Cardiac fibroblast (primary cell): Measurements from ENCODE around the gene RSPO3.
A peak's percentile ranks its signal among the peaks of the same experiment; 100 is the strongest.

Source experiments
- DNase-seq, 2 donors: peaks; one replicate each; pipeline versions ENCODE4 v3.0.0 to v3.0.0-alpha.2; 2010; ENCODE audit warnings: low read depth in 2 of 2
- H3K4me3 ChIP-seq, 2 donors: replicated peaks in 1 of 2; 1 replicate in 1 of 2; 2 replicates in 1 of 2; pipeline ENCODE4 v1.5.1; 2011; ENCODE audit warnings: low read depth in 2 of 2, low read length in 2 of 2, mild to moderate bottlenecking in 2 of 2, moderate library complexity in 1 of 2
- TF ChIP-seq, protein P1 (sequence below): IDR thresholded peaks from one replicate; pipeline ENCODE4 v1.5.1; 2011; ENCODE audit warnings: low read depth, mild to moderate bottlenecking, low read length, inconsistent platforms

The RSPO3 gene

DNA sequence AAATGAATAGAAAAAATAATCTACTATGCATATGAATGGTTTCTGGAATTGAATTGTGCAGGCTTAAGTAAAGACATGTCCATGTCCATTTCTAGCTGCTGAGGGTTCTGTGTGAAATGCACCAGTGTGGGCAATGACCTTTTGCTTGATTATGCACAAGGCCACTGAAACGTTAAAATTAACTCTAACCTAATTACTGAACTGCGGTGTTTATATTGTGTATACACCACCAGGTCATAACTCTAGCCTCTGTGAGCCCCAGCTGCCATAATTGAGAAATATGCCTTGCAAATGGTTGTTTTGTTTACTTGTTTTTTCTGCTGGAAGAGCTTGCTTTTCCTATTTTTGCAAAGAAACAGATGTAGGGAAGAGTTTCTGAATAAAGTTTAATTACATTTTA, 46.1 kb downstream of the RSPO3 start:
- no peak for DNase-seq
- TF ChIP-seq, protein P1, sequence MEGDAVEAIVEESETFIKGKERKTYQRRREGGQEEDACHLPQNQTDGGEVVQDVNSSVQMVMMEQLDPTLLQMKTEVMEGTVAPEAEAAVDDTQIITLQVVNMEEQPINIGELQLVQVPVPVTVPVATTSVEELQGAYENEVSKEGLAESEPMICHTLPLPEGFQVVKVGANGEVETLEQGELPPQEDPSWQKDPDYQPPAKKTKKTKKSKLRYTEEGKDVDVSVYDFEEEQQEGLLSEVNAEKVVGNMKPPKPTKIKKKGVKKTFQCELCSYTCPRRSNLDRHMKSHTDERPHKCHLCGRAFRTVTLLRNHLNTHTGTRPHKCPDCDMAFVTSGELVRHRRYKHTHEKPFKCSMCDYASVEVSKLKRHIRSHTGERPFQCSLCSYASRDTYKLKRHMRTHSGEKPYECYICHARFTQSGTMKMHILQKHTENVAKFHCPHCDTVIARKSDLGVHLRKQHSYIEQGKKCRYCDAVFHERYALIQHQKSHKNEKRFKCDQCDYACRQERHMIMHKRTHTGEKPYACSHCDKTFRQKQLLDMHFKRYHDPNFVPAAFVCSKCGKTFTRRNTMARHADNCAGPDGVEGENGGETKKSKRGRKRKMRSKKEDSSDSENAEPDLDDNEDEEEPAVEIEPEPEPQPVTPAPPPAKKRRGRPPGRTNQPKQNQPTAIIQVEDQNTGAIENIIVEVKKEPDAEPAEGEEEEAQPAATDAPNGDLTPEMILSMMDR, result no peak
- no peak overlapping the region for H3K4me3 ChIP-seq

DNA sequence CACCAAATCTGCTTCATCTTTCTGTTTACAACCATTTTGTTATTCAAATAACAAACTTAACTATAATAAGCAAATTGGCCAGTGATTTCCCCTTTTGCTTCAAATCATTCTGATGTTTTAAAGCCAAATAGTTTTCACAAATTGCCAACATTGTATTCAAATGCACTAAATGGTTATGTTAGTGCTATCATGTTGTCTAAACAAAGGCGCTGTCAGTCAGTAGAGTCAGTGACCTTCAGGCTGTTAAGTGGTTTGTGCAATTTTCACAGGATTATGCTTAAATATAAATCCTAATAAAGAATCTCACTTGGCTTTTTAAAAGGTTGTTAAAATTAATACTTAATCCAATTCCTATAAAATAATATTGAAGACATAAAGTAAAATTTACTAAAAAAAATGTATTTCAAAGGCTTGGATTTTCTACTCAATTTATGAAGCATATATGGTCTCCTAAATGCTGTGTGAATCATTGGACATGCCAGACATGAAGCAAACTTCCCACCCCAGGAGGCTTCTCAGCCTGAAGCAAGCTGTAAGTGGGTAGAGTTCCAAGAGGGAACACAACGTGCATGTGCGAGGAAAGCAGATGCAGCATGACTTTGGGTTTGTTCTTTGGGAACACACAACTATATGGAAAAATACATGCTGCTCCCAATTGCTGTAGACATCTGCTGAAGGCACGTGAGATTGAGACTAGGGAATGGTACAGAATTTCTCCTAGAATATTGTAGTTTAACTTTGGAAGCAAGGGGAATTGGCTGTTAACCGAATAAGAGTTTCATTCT, 54.9 kb downstream of the RSPO3 start:
- no peak overlapping the region for H3K4me3 ChIP-seq
- TF ChIP-seq, protein P1, result no peak
- DNase-seq, result no peak

DNA sequence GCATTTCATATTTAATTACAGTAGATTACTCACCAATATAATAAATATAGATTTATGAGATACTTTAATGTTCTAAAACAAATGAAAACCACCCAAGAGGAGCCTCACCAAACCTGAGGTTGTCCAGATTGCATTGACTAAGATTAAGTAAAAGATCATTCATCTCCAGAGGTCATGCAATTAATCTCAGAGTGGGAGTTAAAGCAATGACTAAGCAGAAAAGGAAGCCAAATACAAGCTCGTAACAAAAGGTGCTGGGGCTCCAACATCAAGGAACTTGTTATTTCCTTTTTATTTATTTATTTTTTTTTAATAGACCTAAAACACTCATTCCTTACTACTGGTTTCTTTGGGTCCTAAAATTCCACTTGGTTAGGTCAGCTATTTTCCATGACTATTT, 57.7 kb downstream of the RSPO3 start:
- H3K4me3 ChIP-seq, result no peak overlapping the region
- TF ChIP-seq, protein P1, result no peak
- DNase-seq, result peak; percentile 33 to 47

DNA sequence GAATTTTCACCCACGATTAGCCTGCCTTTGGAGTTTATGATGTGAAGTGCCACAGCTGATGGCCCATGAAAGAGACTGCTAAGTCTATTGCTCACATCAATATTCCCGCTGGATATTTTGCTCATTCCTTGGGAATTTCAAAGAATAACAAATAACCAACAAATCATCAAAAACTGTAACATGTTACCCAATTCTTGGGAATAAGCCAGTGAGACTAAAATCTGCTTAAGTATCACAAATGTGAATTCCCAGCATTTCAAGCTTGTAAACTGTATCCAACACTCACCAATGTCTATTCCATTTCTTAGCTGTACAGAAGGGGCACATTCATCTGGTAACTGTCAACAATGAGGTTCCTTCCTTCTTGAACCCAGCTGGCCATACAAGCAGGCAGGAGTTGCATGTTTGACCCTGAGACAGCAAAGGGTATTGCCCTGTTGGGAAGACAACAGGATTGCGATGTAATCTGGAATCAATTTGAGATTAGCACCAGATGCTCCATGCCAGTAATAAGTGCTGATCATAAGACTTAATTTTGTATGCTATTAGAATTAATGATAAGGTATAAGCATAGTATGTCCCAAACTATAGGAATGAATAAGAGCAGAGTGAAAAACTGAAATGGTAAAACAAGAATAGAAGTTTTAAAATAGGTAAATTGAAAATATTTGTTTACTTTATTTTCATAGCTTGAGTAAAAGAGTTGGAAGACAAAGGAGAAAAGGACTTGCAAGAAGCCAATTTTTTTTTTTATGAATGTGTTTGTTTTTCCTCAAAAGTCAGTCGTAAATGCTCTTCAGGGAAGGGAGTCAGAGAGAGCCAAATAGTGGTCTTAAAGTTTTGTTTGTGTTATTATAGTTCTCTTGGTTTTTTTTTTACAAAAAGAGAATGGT, 58.8 kb downstream of the RSPO3 start:
- DNase-seq, result peak; percentile 65 to 79
- TF ChIP-seq, protein P1, result no peak
- no peak overlapping the region for H3K4me3 ChIP-seq

DNA sequence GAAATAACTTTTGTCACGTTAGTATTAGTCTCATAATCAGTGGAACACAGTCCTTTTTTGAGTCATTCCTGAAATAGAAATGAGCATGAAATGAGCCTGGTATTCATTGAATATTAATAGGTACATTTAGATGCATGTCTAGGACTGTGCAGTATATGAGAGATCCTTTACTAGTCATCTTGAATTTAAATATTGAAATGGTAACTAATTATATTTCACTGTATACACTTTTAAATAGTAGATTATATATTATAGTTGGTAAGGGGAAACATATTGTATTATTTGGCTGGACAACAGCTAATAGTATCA, 59.4 kb downstream of the RSPO3 start:
- no peak overlapping the region for H3K4me3 ChIP-seq
- TF ChIP-seq, protein P1, result no peak
- no peak for DNase-seq

DNA sequence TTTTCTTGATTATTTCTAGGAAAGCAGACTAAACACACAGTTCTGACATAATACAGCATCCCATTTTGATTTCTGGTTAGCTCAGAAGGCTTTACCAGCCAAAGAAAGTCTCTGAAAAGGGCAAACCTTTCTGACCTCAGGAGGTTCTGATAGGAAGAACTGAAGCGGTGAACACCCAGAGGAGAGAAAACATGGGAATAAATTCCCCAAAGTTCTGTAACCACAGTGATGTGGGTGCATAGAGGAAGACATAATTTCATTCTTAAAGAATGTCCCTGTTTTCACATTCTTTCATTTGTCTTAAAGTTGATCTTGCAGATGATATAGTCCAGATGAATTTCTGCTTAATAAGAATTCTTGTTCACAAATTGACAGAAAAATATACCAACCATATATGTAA, 60.3 kb downstream of the RSPO3 start:
- DNase-seq, result peak in 1 of 2 donors; percentile 51
- TF ChIP-seq, protein P1, result no peak
- H3K4me3 ChIP-seq, result no peak overlapping the region
